Muscle of leg (tissue), 11 donors: Measurements from ENCODE around the gene DNMT3A. TPM values are rescaled to one million over a fixed set of nuclear protein-coding genes. Genes with fewer than 3 reads are reported as not detected.
A peak's percentile ranks its signal among the peaks of the same experiment; 100 is the strongest.

Experiments
- DNase-seq: peaks from one replicate; pipeline ENCODE4 v3.0.0; 2013
- H3K27ac ChIP-seq: one replicate; pipeline ENCODE4 v1.5.1; 2013; ENCODE audit warnings: mild to moderate bottlenecking, low read length, control low read depth
- H3K27me3 ChIP-seq: one replicate; pipeline ENCODE4 v1.6.1; 2013; ENCODE audit warnings: low read length; ENCODE audit not compliant: control insufficient read depth, insufficient read depth
- H3K36me3 ChIP-seq: one replicate; pipeline ENCODE4 v1.6.1; 2013; ENCODE audit warnings: low read length; ENCODE audit not compliant: control insufficient read depth, insufficient read depth
- H3K4me1 ChIP-seq: one replicate; pipeline ENCODE4 v1.6.1; 2013; ENCODE audit warnings: low read length; ENCODE audit not compliant: control insufficient read depth, insufficient read depth
- H3K4me3 ChIP-seq: one replicate; pipeline ENCODE4 v1.5.1; 2013; ENCODE audit warnings: low read length, control low read depth
- H3K9me3 ChIP-seq: replicated peaks from 2 replicates; pipeline ENCODE4 v1.6.1; 2013; ENCODE audit warnings: low read depth, low read length; ENCODE audit not compliant: control insufficient read depth
- WGBS: methylation state at CpG from one replicate; pipeline ENCODE4 v1.1.5; 2013; ENCODE audit warnings: missing lambda C conversion rate; ENCODE audit not compliant: insufficient coverage; 5-methylcytosine and 5-hydroxymethylcytosine counted together
- polyA plus RNA-seq, 8 donors: library from polyadenylated mRNA; unstranded; fragments of 120-200 nt; gene quantifications; one replicate each; pipeline versions ENCODE4 v1.2.1 to v1.2.3, GENCODE V29; 2013; ENCODE audit warnings: inconsistent platforms in 1 of 8, low replicate concordance in 1 of 8; ENCODE audit not compliant: insufficient read length in 8 of 8, insufficient read depth in 1 of 8
- total RNA-seq: library from RNA; stranded (reverse); fragments of 120-200 nt; gene quantifications from one replicate; pipeline ENCODE4 v1.2.4, GENCODE V29; 2013

The DNMT3A gene
- total and polyA plus RNA-seq, 9 donors, result 27.3 to 74.0 (median 55.2) TPM

GRCh38 chr2:25365241-25365640 lies 23.5 kb upstream of the DNMT3A start:
- no peak overlapping the region for H3K4me3 ChIP-seq
- no peak for DNase-seq
- 47% methylated on average over 4 of the region's 5 CpGs for WGBS
- peaks cover 32% of the 10 kb centered on the region for H3K4me1 ChIP-seq
- H3K36me3 ChIP-seq, result no peaks in the 10 kb centered on the region
- no peaks in the 10 kb centered on the region for H3K27me3 ChIP-seq
- no peaks in the 10 kb centered on the region for H3K9me3 ChIP-seq
- no peak overlapping the region for H3K27ac ChIP-seq

DNA sequence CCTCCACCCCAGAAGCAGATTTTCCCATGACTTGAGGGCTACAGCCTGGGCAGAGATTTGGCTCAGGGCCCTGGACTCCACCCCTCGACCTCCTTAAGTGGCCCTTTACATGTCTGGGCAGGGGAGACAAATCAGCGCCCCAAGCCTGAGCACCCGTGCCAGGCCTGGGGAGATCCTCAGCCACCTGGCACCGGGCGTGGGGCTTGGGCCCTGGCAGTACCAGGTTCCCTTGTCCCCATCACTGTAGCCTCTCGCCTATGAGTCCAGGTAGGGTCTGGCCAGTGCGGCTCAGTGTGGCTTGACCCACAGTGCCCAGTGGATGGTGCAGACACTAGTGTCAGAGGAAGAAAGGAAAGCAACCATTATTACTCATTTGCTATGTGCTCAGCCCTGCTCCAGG lies 22.0 kb upstream of the DNMT3A start:
- Histone ChIP-seq H3K4me1 (peaks cover 24% of the 10 kb centered on the region), H3K4me3 (no peak overlapping the region), H3K27me3 (no peaks in the 10 kb centered on the region), H3K36me3 (no peaks in the 10 kb centered on the region), H3K27ac (no peak overlapping the region), H3K9me3 (no peaks in the 10 kb centered on the region)
- 94% methylated on average over 5 of the region's 7 CpGs for WGBS
- no peak for DNase-seq

GRCh38 chr2:25362434-25363145 lies 20.9 kb upstream of the DNMT3A start:
- Histone ChIP-seq H3K4me3 (peak overlapping the region; percentile 32), H3K27ac (peak overlapping the region; percentile 74), H3K27me3 (no peaks in the 10 kb centered on the region), H3K4me1 (peaks cover 13% of the 10 kb centered on the region), H3K36me3 (no peaks in the 10 kb centered on the region), H3K9me3 (no peaks in the 10 kb centered on the region)
- 43% methylated on average over 13 of the region's 21 CpGs for WGBS
- peak; percentile 63 for DNase-seq

- H3K4me3 ChIP-seq, result peak overlapping the region; percentile 32
- H3K36me3 ChIP-seq, result no peaks in the 10 kb centered on the region
- DNase-seq, result peak; percentile 97
- no peaks in the 10 kb centered on the region for H3K9me3 ChIP-seq
- H3K27me3 ChIP-seq, result no peaks in the 10 kb centered on the region
- 0% methylated on average over 11 of the region's 16 CpGs for WGBS
- peaks cover 12% of the 10 kb centered on the region for H3K4me1 ChIP-seq
- peak overlapping the region; percentile 74 for H3K27ac ChIP-seq
Observed at GRCh38 chr2:25362049-25362433, 20.3 kb upstream of the DNMT3A start.

- 43% methylated on average over 24 of the region's 34 CpGs for WGBS
- H3K36me3 ChIP-seq, result no peaks in the 10 kb centered on the region
- H3K4me3 ChIP-seq, result peak overlapping the region; percentile 6
- H3K27ac ChIP-seq, result no peak overlapping the region
- H3K27me3 ChIP-seq, result no peaks in the 10 kb centered on the region
- H3K9me3 ChIP-seq, result no peaks in the 10 kb centered on the region
- no peak for DNase-seq
- H3K4me1 ChIP-seq, result peaks cover 10% of the 10 kb centered on the region
Observed at GRCh38 chr2:25361261-25362048, 19.7 kb upstream of the DNMT3A start.

- H3K4me3 ChIP-seq, result no peak overlapping the region
- H3K9me3 ChIP-seq, result no peaks in the 10 kb centered on the region
- DNase-seq, result no peak
- 100% methylated on average over 2 of the region's 8 CpGs for WGBS
- H3K27ac ChIP-seq, result no peak overlapping the region
- no peaks in the 10 kb centered on the region for H3K36me3 ChIP-seq
- peaks cover 10% of the 10 kb centered on the region for H3K4me1 ChIP-seq
- peaks cover 4% of the 10 kb centered on the region for H3K27me3 ChIP-seq
Observed at GRCh38 chr2:25358836-25359235, 17.1 kb upstream of the DNMT3A start.

- Histone ChIP-seq H3K27ac (no peak overlapping the region), H3K4me3 (no peak overlapping the region)
Observed at GRCh38 chr2:25358249-25358815, 16.6 kb upstream of the DNMT3A start.

DNA sequence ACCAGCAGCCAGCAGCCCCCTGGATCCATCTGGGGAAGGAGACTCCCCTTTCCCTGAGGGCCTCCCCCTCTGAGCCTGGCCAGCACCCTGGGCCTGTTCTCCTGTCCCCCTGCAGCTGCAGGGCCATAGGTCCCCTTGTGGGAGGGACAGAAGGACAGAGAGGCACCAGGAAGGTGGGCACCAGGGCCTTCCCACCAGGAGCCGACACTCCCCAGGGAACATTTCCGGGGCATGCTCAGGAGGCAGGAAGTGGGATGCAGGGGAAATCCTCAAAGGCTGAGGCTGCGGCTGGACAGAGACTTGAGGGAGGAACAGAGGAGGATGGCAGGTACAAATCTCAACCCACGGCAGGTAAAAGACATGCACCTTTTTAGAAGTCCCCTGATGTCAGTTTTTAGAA lies 14.4 kb upstream of the DNMT3A start:
- 49% methylated on average over 4 of the region's 4 CpGs for WGBS

More at GRCh38 chr2:25358249-25358815, 16.6 kb upstream of the DNMT3A start:
- H3K27me3 ChIP-seq, result peaks cover 4% of the 10 kb centered on the region
- WGBS, result 83% methylated on average over 3 of the region's 6 CpGs
- peaks cover 10% of the 10 kb centered on the region for H3K4me1 ChIP-seq
- no peak for DNase-seq
- no peaks in the 10 kb centered on the region for H3K9me3 ChIP-seq
- no peaks in the 10 kb centered on the region for H3K36me3 ChIP-seq

GRCh38 chr2:25355270-25355669 lies 13.5 kb upstream of the DNMT3A start:
- Histone ChIP-seq H3K4me1 (no peaks in the 10 kb centered on the region), H3K27me3 (peaks cover 4% of the 10 kb centered on the region), H3K36me3 (no peaks in the 10 kb centered on the region), H3K4me3 (no peak overlapping the region), H3K27ac (no peak overlapping the region), H3K9me3 (no peaks in the 10 kb centered on the region)
- 79% methylated on average over 4 of the region's 8 CpGs for WGBS
- DNase-seq, result no peak

More for the DNA sequence above, 14.4 kb upstream of the DNMT3A start:
- no peak overlapping the region for H3K4me3 ChIP-seq
- DNase-seq, result no peak
- H3K9me3 ChIP-seq, result no peaks in the 10 kb centered on the region
- H3K27me3 ChIP-seq, result peaks cover 4% of the 10 kb centered on the region
- no peaks in the 10 kb centered on the region for H3K4me1 ChIP-seq
- H3K36me3 ChIP-seq, result no peaks in the 10 kb centered on the region
- H3K27ac ChIP-seq, result no peak overlapping the region

GRCh38 chr2:25354116-25354515 lies 12.4 kb upstream of the DNMT3A start:
- Histone ChIP-seq H3K4me3 (no peak overlapping the region), H3K9me3 (no peaks in the 10 kb centered on the region), H3K27me3 (peaks cover 4% of the 10 kb centered on the region), H3K36me3 (no peaks in the 10 kb centered on the region), H3K27ac (no peak overlapping the region), H3K4me1 (no peaks in the 10 kb centered on the region)
- no peak for DNase-seq
- WGBS, result 64% methylated on average over 5 of the region's 6 CpGs
